DOHH2 (cell line): ENCODE data around the gene NOTCH1.

Experiments used
- CTCF ChIP-seq: fragments of 200-600 bp; sonication (generic); IDR thresholded peaks from one replicate; pipeline ENCODE4 v1.5.1; 2014; ENCODE audit warnings: antibody characterized with exemption, mild to moderate bottlenecking, low read depth, low read length; ENCODE audit not compliant: poor library complexity, severe bottlenecking
- EZH2phosphoT487 ChIP-seq: fragments of 200-600 bp; sonication (generic); IDR thresholded peaks from 2 replicates; pipeline ENCODE4 v1.6.1; 2017; ENCODE audit warnings: borderline replicate concordance, mild to moderate bottlenecking, antibody characterized with exemption, low read length, moderate library complexity, mixed read lengths

- TF ChIP-seq CTCF (no peak), EZH2phosphoT487 (no peak)
Measured at GRCh38 chr9:136562746-136563495, 17.1 kb upstream of the NOTCH1 start.
